ENCODE data around the gene FAT1. TPM values are rescaled to one million over a fixed set of nuclear protein-coding genes. Genes with fewer than 3 reads are reported as not detected.

Gene FAT1
- total RNA-seq, 1 donor from 2014 or later, result 47.1 TPM

- no peak for DNase-seq (ENCODE audit: extremely low spot score in 2 of 2)
- Histone ChIP-seq H3K36me3 (no peaks in the 10 kb centered on the region), H3K9me3 (no peaks in the 10 kb centered on the region), H3K27ac (no peak overlapping the region), H3K4me3 (no peak overlapping the region), H3K27me3 (no peaks in the 10 kb centered on the region), H3K4me1 (no peaks in the 10 kb centered on the region)
- TF ChIP-seq POLR2A (IDR thresholded peaks at IDR 0.05) (no peak), CTCF (IDR thresholded peaks at IDR 0.05) (no peak), POLR2AphosphoS5 (IDR thresholded peaks at IDR 0.05; ENCODE audit: insufficient read depth in 1 of 2, low read depth in 1 of 2) (no peak)
- intact Hi-C loops (cut with DNase I), result no loop called here
Observed at GRCh38 chr4:186739317-186739716, 15.7 kb upstream of the FAT1 start.

- H3K9me3 ChIP-seq, result no peaks in the 10 kb centered on the region
- TF ChIP-seq CTCF (IDR thresholded peaks at IDR 0.05) (no peak), POLR2AphosphoS5 (IDR thresholded peaks at IDR 0.05; ENCODE audit: insufficient read depth in 1 of 2, low read depth in 1 of 2) (no peak), POLR2A (IDR thresholded peaks at IDR 0.05) (no peak)
- H3K36me3 ChIP-seq, result no peaks in the 10 kb centered on the region
- intact Hi-C loops (cut with DNase I), result no loop called here
- no peak for DNase-seq (ENCODE audit: extremely low spot score in 2 of 2)
- H3K27ac ChIP-seq, result no peak overlapping the region
- no peaks in the 10 kb centered on the region for H3K4me1 ChIP-seq
- H3K27me3 ChIP-seq, result no peaks in the 10 kb centered on the region
- H3K4me3 ChIP-seq, result no peak overlapping the region
Observed at GRCh38 chr4:186738421-186738820, 14.8 kb upstream of the FAT1 start.

GRCh38 chr4:186737427-186737826 lies 13.8 kb upstream of the FAT1 start:
- H3K27ac ChIP-seq, result no peak overlapping the region
- no peak overlapping the region for H3K4me3 ChIP-seq
- TF ChIP-seq POLR2AphosphoS5 (IDR thresholded peaks at IDR 0.05; ENCODE audit: insufficient read depth in 1 of 2, low read depth in 1 of 2) (no peak), CTCF (IDR thresholded peaks at IDR 0.05) (no peak), POLR2A (IDR thresholded peaks at IDR 0.05) (no peak)
- H3K9me3 ChIP-seq, result no peaks in the 10 kb centered on the region
- no peaks in the 10 kb centered on the region for H3K4me1 ChIP-seq
- no peaks in the 10 kb centered on the region for H3K36me3 ChIP-seq
- DNase-seq (ENCODE audit: extremely low spot score in 2 of 2), result no peak
- intact Hi-C loops (cut with DNase I), result no loop called here
- H3K27me3 ChIP-seq, result no peaks in the 10 kb centered on the region

DNA sequence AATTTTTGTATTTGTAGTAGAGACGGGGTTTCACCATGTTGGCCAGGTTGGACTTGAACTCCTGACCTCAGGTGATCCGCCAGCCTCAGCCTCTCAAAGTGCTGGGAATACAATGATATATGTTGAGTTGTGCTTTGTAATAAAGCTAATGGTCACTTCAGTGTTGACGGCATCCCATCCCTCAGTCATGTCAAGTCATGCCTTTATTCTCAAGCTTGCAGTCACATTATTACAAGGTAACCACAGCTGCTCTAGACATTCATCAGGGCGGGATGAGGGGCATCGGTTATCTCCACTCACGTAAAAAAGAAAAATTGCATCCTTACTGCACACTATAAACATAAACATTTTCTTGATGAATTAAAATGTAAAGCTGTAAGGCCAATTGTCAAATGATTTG lies 12.8 kb upstream of the FAT1 start:
- TF ChIP-seq CTCF (IDR thresholded peaks at IDR 0.05), result no peak
- TF ChIP-seq POLR2AphosphoS5 (IDR thresholded peaks at IDR 0.05; ENCODE audit: insufficient read depth in 1 of 2, low read depth in 1 of 2), result no peak
- no peak for TF ChIP-seq POLR2A (IDR thresholded peaks at IDR 0.05)
- no peaks in the 10 kb centered on the region for H3K9me3 ChIP-seq
- no peaks in the 10 kb centered on the region for H3K4me1 ChIP-seq
- H3K36me3 ChIP-seq, result no peaks in the 10 kb centered on the region
- H3K4me3 ChIP-seq, result no peak overlapping the region
- no peak overlapping the region for H3K27ac ChIP-seq
- no peak for DNase-seq (ENCODE audit: extremely low spot score in 2 of 2)
- intact Hi-C loops (cut with DNase I), result no loop called here
- no peaks in the 10 kb centered on the region for H3K27me3 ChIP-seq

DNA sequence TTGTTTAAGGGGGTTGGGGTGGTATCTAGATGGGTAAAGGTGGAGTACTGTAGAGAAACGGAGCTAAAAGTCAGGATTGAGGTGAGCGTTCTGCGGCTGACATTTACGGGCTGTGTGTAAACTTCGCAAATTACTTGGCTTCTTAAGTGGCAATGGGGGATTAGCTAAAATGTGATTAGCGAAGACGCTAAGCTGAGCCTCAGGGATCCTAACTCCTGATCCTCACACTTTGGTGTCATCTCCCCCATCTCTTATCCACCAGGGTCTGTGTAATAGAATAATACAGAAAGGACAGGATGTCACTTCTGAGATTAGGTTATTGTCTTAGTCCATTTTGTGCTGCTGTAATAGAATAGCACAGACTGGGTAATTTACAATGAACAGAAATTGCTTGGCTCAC lies 10.6 kb upstream of the FAT1 start:
- intact Hi-C loops (cut with DNase I), result no loop called here
- no peaks in the 10 kb centered on the region for H3K36me3 ChIP-seq

More for the DNA sequence above, 10.6 kb upstream of the FAT1 start:
- no peaks in the 10 kb centered on the region for H3K27me3 ChIP-seq
- H3K4me1 ChIP-seq, result no peaks in the 10 kb centered on the region
- no peak overlapping the region for H3K27ac ChIP-seq
- H3K4me3 ChIP-seq, result no peak overlapping the region
- TF ChIP-seq POLR2A (IDR thresholded peaks at IDR 0.05) (no peak), CTCF (IDR thresholded peaks at IDR 0.05) (no peak), POLR2AphosphoS5 (IDR thresholded peaks at IDR 0.05; ENCODE audit: insufficient read depth in 1 of 2, low read depth in 1 of 2) (no peak)
- no peaks in the 10 kb centered on the region for H3K9me3 ChIP-seq
- DNase-seq (ENCODE audit: extremely low spot score in 2 of 2), result no peak
